H1 (cell line): ENCODE results near the gene DUSP2.

Experiments
- BCL11A ChIP-seq, 2 experiments: IDR thresholded peaks; one replicate each; pipeline ENCODE4 v1.6.1; 2011; ENCODE audit warnings: low read depth in 2 of 2, low read length in 2 of 2, mild to moderate bottlenecking in 2 of 2
- CHD1 ChIP-seq: IDR thresholded peaks from 2 replicates; pipeline ENCODE4 v1.6.1; 2012; ENCODE audit warnings: low read depth, low read length, improper control_type of control experiment
- EGR1 ChIP-seq: IDR thresholded peaks from 2 replicates; pipeline ENCODE4 v1.6.1; 2011; ENCODE audit warnings: low read depth, low read length, borderline replicate concordance
- EZH2 ChIP-seq: fragments of 200-600 bp; sonication (generic); IDR thresholded peaks from 2 replicates; pipeline ENCODE4 v1.7.1; 2012; ENCODE audit warnings: low read depth, mild to moderate bottlenecking, moderate library complexity, low read length, inconsistent platforms; ENCODE audit not compliant: severe bottlenecking
- HDAC2 ChIP-seq, 2 experiments: fragments of 300-600 bp in 1 of 2; sonication (generic) in 1 of 2; IDR thresholded peaks; 2 replicates each; pipeline ENCODE4 v1.6.1; 2011 to 2012; ENCODE audit warnings: low read depth in 2 of 2, low read length in 2 of 2, mild to moderate bottlenecking in 2 of 2, moderate library complexity in 2 of 2, borderline replicate concordance in 1 of 2, inconsistent platforms in 1 of 2
- MAFK ChIP-seq: IDR thresholded peaks from 2 replicates; pipeline ENCODE4 v1.6.1; 2012; ENCODE audit warnings: low read depth, mild to moderate bottlenecking, improper control_type of control experiment, low read length
- MAX ChIP-seq: IDR thresholded peaks from 2 replicates; pipeline ENCODE4 v1.6.1; 2012; ENCODE audit warnings: inconsistent platforms
- PHF8 ChIP-seq: fragments of 200-600 bp; sonication (generic); conservative IDR thresholded peaks from 2 replicates; pipeline ENCODE4 v1.7.1; 2012; ENCODE audit warnings: low read depth, mild to moderate bottlenecking, inconsistent platforms, low read length, moderate library complexity
- POLR2A ChIP-seq, 2 experiments: IDR thresholded peaks; 1 replicate in 1 of 2; 2 replicates in 1 of 2; pipeline ENCODE4 v1.6.1; 2011; ENCODE audit warnings: low read depth in 2 of 2, low read length in 2 of 2, mild to moderate bottlenecking in 2 of 2; ENCODE audit errors: control extremely low read depth in 1 of 2
- YY1 ChIP-seq: IDR thresholded peaks from 2 replicates; pipeline ENCODE4 v1.6.1; 2011; ENCODE audit warnings: low read depth, mild to moderate bottlenecking, low read length
- ZNF274 ChIP-seq: IDR thresholded peaks from 2 replicates; pipeline ENCODE4 v1.7.0; 2012; ENCODE audit warnings: low read length, borderline replicate concordance; ENCODE audit errors: extremely low read depth
- TF ChIP-seq, protein P1 (sequence below), 3 experiments: IDR thresholded peaks; 1 replicate in 2 of 3; 2 replicates in 1 of 3; pipeline versions ENCODE4 v1.5.1 to v1.6.1; 2011; ENCODE audit warnings: low read length in 3 of 3, mild to moderate bottlenecking in 3 of 3, inconsistent platforms in 2 of 3, low read depth in 1 of 3, moderate library complexity in 1 of 3; ENCODE audit not compliant: insufficient read depth in 1 of 3; ENCODE audit errors: control extremely low read depth in 1 of 3

GRCh38 chr2:96124406-96125265, 20.6 kb downstream of the DUSP2 start:
- TF ChIP-seq CHD1 = no peak
- TF ChIP-seq MAFK = no peak
- TF ChIP-seq, protein P1, sequence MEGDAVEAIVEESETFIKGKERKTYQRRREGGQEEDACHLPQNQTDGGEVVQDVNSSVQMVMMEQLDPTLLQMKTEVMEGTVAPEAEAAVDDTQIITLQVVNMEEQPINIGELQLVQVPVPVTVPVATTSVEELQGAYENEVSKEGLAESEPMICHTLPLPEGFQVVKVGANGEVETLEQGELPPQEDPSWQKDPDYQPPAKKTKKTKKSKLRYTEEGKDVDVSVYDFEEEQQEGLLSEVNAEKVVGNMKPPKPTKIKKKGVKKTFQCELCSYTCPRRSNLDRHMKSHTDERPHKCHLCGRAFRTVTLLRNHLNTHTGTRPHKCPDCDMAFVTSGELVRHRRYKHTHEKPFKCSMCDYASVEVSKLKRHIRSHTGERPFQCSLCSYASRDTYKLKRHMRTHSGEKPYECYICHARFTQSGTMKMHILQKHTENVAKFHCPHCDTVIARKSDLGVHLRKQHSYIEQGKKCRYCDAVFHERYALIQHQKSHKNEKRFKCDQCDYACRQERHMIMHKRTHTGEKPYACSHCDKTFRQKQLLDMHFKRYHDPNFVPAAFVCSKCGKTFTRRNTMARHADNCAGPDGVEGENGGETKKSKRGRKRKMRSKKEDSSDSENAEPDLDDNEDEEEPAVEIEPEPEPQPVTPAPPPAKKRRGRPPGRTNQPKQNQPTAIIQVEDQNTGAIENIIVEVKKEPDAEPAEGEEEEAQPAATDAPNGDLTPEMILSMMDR (IDR thresholded peaks at IDR 0.05; ENCODE audit: control extremely low read depth in 1 of 3, insufficient read depth in 1 of 3, low read depth in 1 of 3, low read length in 3 of 3) = no peak
- TF ChIP-seq YY1 = no peak
- no peak for TF ChIP-seq PHF8
- TF ChIP-seq EGR1 = no peak
- no peak for TF ChIP-seq POLR2A (IDR thresholded peaks at IDR 0.05; ENCODE audit: control extremely low read depth in 1 of 2, low read depth in 2 of 2, low read length in 2 of 2)
- TF ChIP-seq EZH2 = no peak
- no peak for TF ChIP-seq MAX
- no peak for TF ChIP-seq ZNF274
- TF ChIP-seq HDAC2 (IDR thresholded peaks at IDR 0.05; ENCODE audit: borderline replicate concordance in 1 of 2, low read depth in 2 of 2, low read length in 2 of 2) = no peak
- no peak for TF ChIP-seq BCL11A (IDR thresholded peaks at IDR 0.05; ENCODE audit: low read depth in 2 of 2, low read length in 2 of 2)
